GM12872 (cell line): ENCODE results near the gene MSANTD1.

ENCODE experiments used
- TF ChIP-seq, protein P1 (sequence below): IDR thresholded peaks from 3 replicates; pipeline ENCODE4 v1.5.1; 2011; ENCODE audit warnings: low read depth, mild to moderate bottlenecking, low read length, moderate library complexity; ENCODE audit not compliant: insufficient read depth

The MSANTD1 gene

DNA sequence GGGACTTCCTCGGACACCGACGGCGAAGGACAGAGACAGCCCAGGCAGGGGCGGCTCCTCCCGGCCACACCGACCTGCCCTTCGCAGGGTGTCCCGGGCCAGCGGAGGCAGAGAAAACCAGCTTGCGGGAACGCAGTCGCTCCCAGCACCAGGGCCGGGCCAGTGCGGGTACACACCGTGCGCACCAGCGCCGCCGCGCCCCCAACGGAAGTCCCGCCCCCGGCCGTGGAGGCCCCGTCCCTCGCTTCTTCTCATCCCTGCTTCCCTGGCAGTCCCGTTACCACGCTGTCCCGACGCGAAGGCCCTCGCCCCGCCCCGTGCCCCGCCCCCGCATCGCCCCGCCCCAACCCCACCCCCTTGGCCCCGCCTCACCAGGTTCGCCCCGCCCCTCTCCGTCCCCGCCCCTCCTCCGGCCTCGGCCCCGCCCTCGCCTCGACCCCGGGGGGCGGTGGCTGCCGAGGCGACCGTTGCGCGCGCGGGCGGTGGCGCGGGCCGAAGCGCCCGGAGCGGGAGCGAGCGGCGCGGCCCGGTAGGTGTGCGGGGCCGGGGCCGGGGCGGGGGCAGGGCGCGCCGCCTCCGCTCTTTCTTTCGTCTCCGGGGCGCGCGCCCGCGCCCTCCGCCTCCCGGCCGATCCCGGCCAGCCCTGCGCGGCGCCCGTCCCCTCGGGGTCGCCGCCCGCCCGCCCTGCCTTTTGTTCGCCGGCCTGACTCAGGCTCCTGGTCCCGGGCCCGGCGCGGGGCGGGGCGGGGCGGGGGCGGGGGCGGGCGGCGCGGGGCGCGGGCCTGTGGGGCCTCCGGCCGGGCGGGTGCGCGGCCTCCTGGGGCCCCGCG, 43.8 kb downstream of the MSANTD1 start, which contains the start of gene RGS12:
TSS of gene RGS12 (plus strand) at position 451 of the 830 bp plus-strand sequence. CDS start 23,150 bp downstream, outside the sequence.
- TF ChIP-seq, protein P1, sequence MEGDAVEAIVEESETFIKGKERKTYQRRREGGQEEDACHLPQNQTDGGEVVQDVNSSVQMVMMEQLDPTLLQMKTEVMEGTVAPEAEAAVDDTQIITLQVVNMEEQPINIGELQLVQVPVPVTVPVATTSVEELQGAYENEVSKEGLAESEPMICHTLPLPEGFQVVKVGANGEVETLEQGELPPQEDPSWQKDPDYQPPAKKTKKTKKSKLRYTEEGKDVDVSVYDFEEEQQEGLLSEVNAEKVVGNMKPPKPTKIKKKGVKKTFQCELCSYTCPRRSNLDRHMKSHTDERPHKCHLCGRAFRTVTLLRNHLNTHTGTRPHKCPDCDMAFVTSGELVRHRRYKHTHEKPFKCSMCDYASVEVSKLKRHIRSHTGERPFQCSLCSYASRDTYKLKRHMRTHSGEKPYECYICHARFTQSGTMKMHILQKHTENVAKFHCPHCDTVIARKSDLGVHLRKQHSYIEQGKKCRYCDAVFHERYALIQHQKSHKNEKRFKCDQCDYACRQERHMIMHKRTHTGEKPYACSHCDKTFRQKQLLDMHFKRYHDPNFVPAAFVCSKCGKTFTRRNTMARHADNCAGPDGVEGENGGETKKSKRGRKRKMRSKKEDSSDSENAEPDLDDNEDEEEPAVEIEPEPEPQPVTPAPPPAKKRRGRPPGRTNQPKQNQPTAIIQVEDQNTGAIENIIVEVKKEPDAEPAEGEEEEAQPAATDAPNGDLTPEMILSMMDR = no peak

DNA sequence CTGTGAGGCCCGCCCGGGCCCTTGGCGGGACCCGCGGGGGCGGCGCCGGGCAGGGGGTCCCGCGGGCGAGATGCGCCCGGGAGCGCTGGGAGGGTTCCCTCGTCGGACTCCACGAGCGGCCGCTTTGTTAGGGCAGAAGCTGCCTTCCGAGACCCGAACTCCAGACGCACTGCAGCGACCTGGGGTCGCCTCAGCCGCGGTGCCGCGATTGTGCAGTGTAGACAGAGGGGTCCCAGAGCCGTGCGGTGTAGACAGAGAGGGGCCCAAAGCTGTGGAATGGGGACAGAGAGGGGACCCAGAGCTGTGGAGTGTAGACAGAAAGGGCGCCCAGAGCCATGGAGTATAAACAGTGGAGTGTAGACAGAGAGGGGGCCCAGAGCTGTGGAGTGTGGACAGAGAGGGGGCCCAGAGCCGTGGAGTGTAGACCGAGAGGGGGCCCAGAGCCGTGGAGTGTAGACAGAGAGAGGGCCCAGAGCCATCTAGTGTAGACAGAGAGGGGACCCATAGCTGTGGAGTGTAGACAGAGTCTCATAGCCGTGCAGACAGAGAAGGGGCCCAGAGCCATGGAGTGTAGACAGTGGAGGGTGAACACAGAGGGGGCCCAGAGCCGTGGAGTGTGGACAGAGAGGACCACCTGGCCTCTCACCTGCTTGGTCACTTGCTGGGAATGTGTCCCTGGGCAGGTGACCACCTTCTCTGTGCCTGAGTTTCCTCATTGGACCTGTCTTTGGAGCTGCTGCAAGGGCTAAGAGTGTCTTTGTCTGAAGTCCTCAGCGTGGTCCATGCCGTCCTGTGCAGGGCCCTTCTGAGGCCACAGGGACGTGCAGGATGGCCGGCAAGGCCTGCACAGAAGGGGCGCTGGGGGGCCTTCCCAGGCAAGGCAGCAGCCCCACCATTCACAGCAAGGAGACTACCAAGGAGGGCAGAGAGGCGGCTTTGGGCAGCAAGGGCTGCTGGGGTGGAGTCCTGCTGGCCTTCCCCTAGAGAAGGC, 44.7 kb downstream of the MSANTD1 start:
- TF ChIP-seq, protein P1 = no peak

DNA sequence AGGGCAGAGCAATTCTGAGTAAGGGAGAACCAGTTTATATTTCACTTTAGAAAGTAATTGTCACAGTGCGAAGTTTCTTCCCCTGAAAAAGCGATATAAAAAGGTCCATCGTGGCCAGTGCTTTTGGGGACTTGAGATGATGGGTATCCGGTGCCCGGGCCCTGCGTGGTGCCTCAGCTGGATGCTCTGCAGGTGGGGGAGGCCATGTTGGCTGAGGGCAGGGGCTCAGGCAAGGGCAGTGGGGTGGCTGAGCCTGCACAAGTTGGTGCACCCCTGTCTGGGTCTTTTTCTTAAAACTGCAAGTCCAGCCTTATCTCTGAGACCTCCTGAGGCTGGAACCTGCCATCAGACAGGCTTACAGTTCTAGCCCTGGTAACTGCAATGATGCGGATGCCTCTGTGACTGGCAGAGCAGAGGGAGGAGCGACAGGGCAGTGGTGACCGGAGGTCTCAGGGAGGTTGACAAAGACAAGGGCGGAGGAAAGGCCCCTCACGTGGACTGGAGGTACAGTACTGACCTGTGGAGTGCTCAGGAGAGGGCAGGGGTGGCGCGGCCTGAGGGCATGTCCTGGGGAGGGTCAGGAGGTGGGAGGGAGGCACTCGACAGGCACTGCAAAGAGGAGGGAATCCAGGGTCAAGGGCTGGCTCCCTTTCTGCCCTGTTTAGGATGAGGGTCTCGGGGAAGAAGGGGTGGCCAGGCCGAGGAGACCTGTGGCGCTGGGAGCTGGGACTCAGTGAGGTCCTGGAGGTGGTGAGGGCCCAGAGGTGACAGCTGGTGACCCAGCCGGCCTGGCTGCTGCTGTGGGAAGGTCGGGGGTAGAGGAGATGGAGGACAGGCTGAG, 45.7 kb downstream of the MSANTD1 start:
- TF ChIP-seq, protein P1 = no peak

DNA sequence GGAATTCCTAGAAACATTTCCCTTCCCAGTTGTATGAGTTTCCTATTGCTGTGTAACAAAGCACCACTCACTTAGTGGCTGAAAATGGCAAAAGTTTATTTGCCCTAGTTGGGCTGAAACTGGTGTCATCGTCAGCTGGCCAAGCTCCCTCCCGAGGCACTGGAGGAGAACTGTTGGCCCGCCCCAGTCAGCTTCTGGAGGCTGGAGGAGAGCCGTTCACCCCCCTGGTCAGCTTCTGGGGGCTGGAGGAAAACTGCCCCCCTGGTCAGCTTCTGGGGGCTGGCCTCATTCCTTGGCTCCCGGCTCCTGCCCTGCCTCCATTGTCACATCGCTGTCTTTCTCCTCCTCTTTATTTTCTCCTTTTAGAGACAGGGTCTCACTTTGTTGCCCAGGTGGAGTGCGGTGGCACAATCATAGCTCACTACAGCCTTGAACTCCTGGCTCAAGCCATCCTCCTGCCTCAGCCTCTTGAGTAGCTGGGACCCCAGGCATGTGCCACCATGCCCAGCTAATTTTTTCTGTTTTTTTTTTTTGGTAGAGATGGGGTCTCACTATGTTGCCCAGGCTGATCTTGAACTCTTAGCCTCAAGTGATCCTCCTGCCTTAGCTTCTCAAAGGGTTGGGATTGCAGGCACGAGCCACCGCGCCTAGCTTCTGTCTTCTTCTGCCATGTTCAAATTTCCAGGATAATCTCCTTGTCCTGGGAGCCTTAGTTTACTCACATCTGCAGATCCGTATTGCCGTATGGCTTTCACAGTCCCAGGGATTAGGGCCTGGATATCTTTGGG, 47.1 kb downstream of the MSANTD1 start:
- TF ChIP-seq, protein P1 = no peak

DNA sequence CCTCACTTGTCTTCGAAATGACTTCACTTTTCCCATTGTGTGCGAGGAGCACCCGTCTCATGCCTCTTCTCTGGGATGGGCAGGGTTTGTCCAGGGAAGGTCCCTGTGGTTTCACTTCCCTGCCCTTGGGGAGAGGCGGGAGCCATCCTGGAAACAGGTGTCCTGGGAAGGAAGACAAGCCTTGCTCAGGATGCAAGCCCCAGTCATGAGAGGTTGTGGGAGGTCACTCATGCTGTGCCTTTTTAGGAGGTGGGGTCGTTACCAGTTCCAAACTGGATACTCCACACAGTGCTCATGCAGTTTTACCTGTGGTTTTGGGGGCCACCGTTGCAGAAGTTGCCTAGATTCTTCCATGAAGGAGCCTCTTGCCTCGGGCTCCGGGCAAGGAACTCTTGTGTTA, 47.7 kb downstream of the MSANTD1 start:
- TF ChIP-seq, protein P1 = no peak

DNA sequence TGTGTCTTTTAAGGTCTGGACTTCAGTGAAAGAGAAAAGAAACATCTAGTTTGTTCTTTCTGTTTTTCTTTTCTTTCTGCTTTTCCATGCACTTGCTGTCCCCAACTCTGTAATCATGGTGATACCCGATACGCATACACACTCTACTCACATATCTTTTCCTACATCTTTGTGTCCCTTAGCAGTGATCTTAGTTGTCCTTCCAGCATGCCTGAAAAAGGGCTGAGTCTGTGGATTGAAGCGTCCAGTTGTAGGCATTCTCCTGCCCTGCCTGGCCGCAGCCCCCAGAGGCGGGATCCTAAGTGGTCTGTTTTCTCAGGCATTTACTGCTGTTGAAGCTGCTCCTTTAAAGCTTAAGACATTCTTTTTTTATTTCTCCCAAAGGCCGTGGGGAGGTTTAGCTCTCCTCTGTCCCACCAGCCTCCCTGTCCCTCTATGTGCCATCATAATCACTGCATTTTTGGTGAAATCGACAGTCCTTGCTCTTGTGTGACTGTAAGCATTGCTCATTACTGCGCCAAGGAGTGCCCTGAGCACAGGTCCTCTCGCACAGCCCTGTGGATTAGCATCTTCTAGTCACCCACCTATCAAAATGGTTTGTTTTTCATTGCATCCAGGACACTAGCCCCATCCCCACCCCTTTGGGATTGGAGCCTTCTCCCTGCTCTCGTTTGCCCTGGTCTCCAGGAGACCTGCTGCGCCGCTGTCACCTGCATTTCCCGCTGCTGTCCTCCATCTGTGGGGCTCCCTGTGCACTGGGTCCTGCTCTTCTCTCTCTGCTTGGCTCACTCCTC, 48.3 kb downstream of the MSANTD1 start:
- TF ChIP-seq, protein P1 = no peak
